Measurements from ENCODE around the gene SLC35F2. TPM values are rescaled to one million over a fixed set of nuclear protein-coding genes. Genes with fewer than 3 reads are reported as not detected.

Gene SLC35F2
- polyA plus RNA-seq, 1 of the 3 experiments (the other 2 are of a cell fraction) = 12.4 TPM

- WGBS (ENCODE audit: low lambda C conversion rate) = 10% methylated on average over 3 of the region's 3 CpGs
- H3K9me3 ChIP-seq = no peaks in the 10 kb centered on the region
- ChIA-PET CTCF (interaction anchor here (0.6 kb wide), 1 partner anchor 478 kb away, joined by 3 read pairs; the partner anchor contains the start of gene ATM), POLR2A (no interaction called here)
- no peaks in the 10 kb centered on the region for H3K9me2 ChIP-seq
- H3K4me1 ChIP-seq (ENCODE audit: control insufficient read depth in 1 of 2, insufficient read depth in 2 of 2, low read depth in 1 of 2, low read length in 1 of 2) = no peaks in the 10 kb centered on the region; a peak in 1 of 4 replicates
- H3K27ac ChIP-seq (ENCODE audit: low read depth in 2 of 2, low read length in 1 of 2) = no peak overlapping the region
- no peaks in the 10 kb centered on the region for H3K79me2 ChIP-seq (ENCODE audit: insufficient read depth)
- H3K36me3 ChIP-seq (replicated peaks in 1 of 2; ENCODE audit: control insufficient read depth in 1 of 2, insufficient read depth in 2 of 2, low read length in 1 of 2) = no peaks in the 10 kb centered on the region
- no peak overlapping the region for H3K4me2 ChIP-seq
- no peaks in the 10 kb centered on the region for H4K20me1 ChIP-seq (ENCODE audit: insufficient read depth)
- TF ChIP-seq FOSL2 (IDR thresholded peaks at IDR 0.05; ENCODE audit: borderline replicate concordance, low read depth) (no peak), RCOR1 (IDR thresholded peaks at IDR 0.05; ENCODE audit: low read length) (no peak), TAF1 (IDR thresholded peaks at IDR 0.05; ENCODE audit: borderline replicate concordance, low read depth, low read length) (no peak)
- no peak overlapping the region for H3K9ac ChIP-seq
- H3K27me3 ChIP-seq (ENCODE audit: insufficient read depth) = no peaks in the 10 kb centered on the region
- no peak for DNase-seq
- H2AFZ ChIP-seq (ENCODE audit: low read depth) = no peak overlapping the region
- no peaks in the 10 kb centered on the region for H3F3A ChIP-seq (replicated peaks; ENCODE audit: insufficient read depth)
- no peak overlapping the region for H3K4me3 ChIP-seq (ENCODE audit: low read depth in 2 of 2, low read length in 1 of 2)
Observed at GRCh38 chr11:107744736-107745135, 113.9 kb downstream of the SLC35F2 start.

- Histone ChIP-seq H3F3A (replicated peaks; ENCODE audit: insufficient read depth) (no peaks in the 10 kb centered on the region), H3K9me2 (no peaks in the 10 kb centered on the region), H3K27ac (ENCODE audit: low read depth in 2 of 2, low read length in 1 of 2) (no peak overlapping the region), H3K4me2 (no peak overlapping the region), H3K27me3 (ENCODE audit: insufficient read depth) (no peaks in the 10 kb centered on the region), H3K4me3 (ENCODE audit: low read depth in 2 of 2, low read length in 1 of 2) (no peak overlapping the region), H2AFZ (ENCODE audit: low read depth) (no peak overlapping the region), H3K9me3 (no peaks in the 10 kb centered on the region), H3K9ac (no peak overlapping the region), H4K20me1 (ENCODE audit: insufficient read depth) (no peaks in the 10 kb centered on the region), H3K4me1 (ENCODE audit: control insufficient read depth in 1 of 2, insufficient read depth in 2 of 2, low read depth in 1 of 2, low read length in 1 of 2) (no peaks in the 10 kb centered on the region; a peak in 1 of 4 replicates), H3K36me3 (replicated peaks in 1 of 2; ENCODE audit: control insufficient read depth in 1 of 2, insufficient read depth in 2 of 2, low read length in 1 of 2) (no peaks in the 10 kb centered on the region), H3K79me2 (ENCODE audit: insufficient read depth) (no peaks in the 10 kb centered on the region)
- ChIA-PET CTCF (interaction anchor here (0.5 to 1.0 kb wide), 2 partner anchors 194 to 736 kb away, joined by 3 read pairs; no protein-coding TSS in a partner anchor), POLR2A (no interaction called here)
- no peak for TF ChIP-seq GABPA (IDR thresholded peaks at IDR 0.05; ENCODE audit: low read depth)
- TF ChIP-seq USF1 (IDR thresholded peaks at IDR 0.05; ENCODE audit: borderline replicate concordance, low read depth) = no peak
- TF ChIP-seq CHD2 (IDR thresholded peaks at IDR 0.05; ENCODE audit: low read length, partially characterized antibody) = no peak
- TF ChIP-seq EZH2phosphoT487 (IDR thresholded peaks at IDR 0.05; ENCODE audit: borderline replicate concordance, low read depth) = no peak
- TF ChIP-seq TAF1 (IDR thresholded peaks at IDR 0.05; ENCODE audit: borderline replicate concordance, low read depth, low read length) = no peak
- TF ChIP-seq NFIC (IDR thresholded peaks at IDR 0.05; ENCODE audit: borderline replicate concordance) = no peak
- no peak for TF ChIP-seq MAX (IDR thresholded peaks at IDR 0.05; ENCODE audit: low read depth)
- no peak for TF ChIP-seq FOXJ3 (CRISPR knock-in tag; IDR thresholded peaks at IDR 0.05)
- no peak for TF ChIP-seq TCF12 (IDR thresholded peaks at IDR 0.05)
- no peak for TF ChIP-seq RFX5 (IDR thresholded peaks at IDR 0.05; ENCODE audit: low read length)
- no peak for TF ChIP-seq CTCF (IDR thresholded peaks at IDR 0.05)
- DNase-seq = no peak
- WGBS (ENCODE audit: low lambda C conversion rate) = 34% methylated on average over 3 of the region's 3 CpGs
Observed at GRCh38 chr11:107743191-107743590, 115.4 kb downstream of the SLC35F2 start.
